NCI-H146 treated with DMSO at 0.1 percent for 48 hours (cell line): ENCODE data around the gene PJA1.

Source experiments
- DNase-seq: peaks from one replicate; lab custom pipeline; 2025; ENCODE audit not compliant: unreplicated experiment; lab: John Stamatoyannopoulos, UW

PJA1 gene, protein sequence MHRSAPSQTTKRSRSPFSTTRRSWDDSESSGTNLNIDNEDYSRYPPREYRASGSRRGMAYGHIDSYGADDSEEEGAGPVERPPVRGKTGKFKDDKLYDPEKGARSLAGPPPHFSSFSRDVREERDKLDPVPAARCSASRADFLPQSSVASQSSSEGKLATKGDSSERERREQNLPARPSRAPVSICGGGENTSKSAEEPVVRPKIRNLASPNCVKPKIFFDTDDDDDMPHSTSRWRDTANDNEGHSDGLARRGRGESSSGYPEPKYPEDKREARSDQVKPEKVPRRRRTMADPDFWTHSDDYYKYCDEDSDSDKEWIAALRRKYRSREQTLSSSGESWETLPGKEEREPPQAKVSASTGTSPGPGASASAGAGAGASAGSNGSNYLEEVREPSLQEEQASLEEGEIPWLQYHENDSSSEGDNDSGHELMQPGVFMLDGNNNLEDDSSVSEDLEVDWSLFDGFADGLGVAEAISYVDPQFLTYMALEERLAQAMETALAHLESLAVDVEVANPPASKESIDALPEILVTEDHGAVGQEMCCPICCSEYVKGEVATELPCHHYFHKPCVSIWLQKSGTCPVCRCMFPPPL

DNA sequence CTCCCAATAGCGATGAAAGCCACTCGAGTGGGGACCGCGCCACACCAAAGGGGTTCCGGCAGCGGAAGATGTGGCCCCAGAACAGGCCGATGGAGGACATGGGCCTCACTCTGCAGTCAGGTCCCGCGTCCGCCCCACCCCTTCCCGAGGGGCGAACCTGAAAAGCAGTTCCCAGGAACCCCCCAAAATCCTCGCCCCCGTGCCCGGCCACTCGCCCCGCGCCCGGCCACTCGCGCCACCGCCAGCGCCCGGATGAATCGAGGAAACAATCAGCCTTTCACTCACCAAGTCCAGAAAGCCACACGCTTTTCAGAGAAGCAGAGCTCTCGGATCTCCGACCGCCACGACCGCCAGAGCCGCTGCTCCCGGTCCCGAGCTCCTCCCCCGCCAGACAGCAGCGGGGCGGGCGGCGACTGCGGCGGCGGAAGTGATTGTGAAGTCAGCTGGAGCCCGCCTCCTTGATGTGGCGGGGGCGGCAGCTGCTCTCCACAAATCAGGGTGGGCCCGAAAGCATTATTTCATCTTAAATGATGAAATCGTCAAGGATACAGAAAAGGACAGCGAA is at the start of gene PJA1:
TSS of gene PJA1 (minus strand) at position 367 of the 565 bp plus-strand sequence. CDS start 2,380 bp downstream, outside the sequence.
- peak; percentile 70 for DNase-seq

DNA sequence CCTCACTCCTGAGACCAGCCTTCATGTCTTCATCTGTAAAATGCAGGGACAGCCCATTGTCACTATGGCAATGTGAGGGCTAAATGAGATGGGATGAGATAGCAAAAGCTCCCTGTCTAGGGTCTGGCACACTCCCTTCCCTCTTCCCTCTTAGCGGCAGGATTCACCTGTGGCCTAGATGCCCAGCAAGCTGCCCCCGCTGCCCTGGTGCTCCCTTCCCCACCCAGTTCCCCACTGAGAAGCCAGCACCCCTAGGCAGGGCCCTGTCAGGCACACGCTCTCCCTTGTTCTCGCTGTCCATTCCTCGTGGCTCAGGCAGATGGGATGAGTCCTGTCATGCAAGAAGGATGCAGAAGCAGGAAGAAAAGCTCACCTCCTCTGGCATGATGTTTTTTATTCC is 49.2 kb upstream of the PJA1 start:
- DNase-seq: no peak

DNA sequence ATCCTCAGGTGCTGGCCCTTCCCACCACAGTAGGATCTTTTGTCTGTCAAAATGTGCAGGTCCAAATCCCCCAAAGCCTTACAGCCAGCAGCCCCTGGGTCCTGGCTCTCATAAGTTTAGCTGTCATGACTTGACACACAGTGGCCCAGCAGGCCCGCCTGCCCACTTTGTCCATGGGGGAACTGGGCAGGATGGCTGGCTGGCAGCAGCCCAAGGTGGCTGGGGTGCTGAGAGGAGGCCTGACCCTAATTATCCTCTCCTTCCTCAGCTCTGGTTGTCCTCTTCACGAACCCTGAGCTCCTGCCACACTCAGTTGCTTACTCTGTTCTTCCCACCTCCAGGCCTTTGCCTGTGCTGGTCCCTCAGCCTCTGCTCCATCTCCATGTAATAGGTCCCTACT is 46.4 kb upstream of the PJA1 start:
- no peak for DNase-seq

DNA sequence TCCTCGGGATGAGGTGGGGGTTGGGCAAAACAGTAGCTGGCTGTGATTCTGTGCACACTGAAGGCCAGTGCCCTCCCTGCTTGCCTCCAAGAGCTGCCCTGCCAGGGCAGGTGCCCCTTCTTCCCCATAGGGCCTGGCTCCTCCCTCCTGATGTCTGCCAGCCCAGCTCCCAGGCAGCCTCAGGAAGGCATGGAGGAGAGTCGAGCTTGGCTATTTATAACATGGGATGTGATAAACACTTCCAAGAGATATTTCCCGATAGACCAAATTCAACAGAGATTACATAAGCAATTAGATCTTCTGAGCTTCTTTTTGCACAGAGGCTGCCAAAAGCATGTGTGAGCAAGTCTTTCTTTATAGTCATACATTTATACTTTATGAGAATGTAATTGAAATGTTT is 45.3 kb upstream of the PJA1 start:
- DNase-seq: no peak

DNA sequence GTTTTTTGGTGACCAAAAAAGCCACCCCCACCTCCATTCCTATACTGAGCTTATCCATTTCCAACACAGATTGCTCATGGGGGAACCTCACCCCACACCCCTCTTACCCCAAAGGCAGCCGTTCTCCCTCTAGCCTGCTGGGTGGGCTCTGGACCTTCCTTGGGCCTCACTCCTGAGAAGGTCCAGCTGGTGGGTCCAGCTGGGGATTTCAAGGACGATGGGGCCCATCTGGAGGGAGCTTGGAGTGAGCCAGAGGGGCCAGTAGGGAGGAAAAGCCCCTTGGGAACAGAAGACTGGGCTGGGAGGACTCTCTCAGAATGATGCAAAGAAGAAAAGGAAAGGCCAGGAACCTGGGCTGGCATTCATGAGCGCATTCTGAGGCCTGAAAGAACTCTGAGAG is 42.0 kb upstream of the PJA1 start:
- no peak for DNase-seq

DNA sequence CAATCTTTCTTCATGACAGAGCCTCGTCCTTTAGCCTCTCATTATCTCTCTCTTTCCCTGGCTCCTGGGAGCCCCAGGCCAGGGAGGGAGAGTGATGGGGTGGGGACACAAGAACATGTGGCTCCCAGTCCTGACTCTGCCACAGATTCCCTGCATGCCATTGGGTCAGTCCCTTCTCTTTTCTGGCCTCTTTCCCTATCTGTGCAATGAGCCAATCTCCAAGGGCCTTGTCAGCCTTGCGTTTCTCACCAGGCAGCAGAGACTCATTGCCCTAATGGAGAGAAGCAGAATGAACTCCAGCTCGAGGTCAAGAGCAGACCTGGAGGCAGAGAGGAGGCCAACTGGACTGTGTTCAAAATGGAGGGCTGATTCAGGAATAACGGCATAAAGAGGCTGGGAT is 38.4 kb upstream of the PJA1 start:
- DNase-seq: no peak

DNA sequence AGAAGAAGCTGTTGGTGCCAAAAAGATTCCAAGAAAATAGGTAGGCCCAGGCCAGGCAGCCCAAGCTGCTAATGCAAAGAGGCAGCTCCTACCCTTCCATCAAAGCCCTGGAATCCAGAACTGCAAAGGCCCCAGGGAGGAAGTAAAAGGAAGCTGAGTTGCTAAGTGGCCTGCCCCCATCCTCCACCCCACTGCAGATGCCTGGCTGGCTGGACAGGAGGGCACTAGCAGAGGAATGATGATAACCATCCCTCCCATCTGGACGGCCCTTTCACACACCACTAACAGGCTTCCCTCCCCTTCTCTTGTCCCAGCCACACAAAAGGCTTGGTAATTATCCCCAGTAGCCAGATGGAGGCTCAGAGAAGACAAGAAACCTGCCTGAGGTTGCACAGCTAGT is 32.4 kb upstream of the PJA1 start:
- DNase-seq: no peak

DNA sequence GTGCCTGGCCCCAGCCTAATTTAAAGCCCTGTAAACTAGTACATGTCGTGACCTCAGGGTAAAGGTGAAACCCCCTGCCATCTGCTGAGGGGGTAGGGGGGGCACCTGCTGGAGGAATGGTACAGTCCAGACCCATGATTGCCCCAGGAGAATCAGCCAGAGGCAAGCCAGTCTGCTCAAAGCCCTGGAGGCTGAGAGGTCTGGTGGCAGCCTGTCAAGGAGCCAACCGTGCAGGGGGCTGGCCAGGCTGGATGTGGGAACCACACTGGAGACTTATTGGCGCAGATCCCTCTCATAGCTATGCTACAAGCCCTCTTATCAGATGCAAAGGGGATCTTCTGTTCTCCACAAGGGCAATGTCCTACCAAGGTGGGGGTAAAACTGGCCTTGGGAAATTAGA is 31.4 kb upstream of the PJA1 start:
- DNase-seq: no peak

DNA sequence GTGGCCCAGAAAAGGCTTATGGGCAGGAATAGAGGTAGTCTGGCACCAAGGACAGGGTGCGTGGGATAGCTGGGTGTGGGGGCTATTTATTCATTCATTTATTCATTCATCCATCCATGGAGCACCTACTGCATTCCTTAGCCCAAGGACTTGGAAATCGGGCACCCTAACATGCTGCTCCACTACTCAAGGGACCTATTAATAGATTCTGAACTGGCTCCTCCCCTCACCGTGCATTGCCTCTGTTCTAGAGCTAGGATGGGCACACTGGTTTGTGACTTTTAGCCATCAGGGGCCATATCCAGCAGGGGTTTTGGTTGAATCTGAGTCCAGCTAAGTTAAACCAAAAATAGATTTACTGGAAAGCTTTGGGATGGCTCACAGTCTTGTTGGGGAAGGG is 30.6 kb upstream of the PJA1 start:
- no peak for DNase-seq

DNA sequence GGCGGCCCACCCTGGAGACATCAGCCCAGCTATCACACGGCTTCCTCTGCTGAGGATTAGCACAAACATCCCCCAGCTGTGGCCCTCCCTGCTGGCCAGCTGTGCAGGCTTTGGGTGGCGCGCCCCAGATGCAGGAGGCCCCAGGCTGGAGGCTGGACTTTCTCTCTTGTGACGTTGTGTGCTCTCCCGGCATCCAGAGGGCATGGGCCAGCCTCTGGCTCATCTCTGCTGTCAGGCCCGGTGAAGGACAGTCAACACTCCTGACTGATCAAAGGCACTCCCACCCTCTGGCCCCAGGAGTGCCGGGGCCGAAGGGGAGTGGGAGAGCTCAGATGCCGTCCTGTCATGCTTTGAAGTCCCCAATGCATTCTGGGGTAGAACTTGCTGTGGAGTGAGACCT is 29.9 kb upstream of the PJA1 start:
- DNase-seq: no peak

DNA sequence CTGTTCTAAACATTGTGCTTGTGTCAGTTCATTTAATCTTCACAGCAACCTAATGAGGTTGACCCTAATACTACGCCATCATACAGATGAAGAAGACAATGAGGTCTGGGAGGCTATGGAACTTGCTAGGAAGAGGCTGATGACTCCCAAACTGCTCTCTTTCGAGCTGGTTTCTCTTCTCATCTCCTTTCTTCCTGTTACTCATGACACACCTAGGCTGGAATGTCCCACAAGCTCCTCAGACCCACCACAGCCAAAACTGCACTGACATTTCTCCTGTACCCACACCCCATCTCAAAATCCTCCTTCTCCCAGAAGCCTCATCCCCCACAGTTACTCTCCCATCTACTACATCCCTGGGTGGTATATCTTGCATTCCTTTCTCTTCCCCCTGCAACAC is 27.4 kb upstream of the PJA1 start:
- no peak for DNase-seq

DNA sequence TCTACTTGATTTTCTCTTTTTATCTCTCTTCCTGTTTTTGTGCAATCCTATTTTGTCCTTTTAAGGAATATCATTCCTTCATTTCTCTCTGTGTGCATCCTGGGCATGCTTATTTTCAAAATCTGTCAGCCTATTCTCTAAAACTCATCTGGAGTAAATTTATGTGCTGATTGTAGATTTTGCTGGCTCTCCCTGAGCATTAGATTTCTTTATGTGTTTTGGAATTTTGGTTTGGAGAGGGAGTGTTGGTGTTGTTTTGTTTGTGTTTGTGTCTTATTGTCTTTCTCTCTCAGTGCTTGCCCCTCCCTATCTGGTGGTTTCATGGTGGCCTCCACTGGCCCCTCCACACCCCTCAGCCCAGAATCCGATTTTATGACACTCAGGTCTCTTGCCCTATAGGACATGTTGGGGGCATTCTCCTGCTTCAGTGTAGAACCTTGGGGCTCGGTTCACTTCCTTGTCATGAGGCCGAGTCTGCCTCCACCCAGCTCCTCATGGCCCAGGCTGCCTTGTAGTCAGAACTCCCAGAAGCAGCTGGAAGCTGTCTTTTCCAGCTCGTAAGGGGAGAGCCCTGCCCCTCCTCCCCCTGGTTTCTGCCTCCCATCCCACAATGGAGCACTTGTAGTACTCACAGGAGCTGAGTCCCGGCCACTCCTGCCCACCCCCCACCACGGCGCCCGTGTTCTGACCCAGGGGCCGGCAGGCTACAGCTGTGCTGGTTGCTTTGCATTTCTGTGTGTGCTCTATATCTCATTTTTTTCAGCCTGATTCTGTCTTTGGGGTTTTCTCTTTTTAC is 24.5 kb upstream of the PJA1 start:
- no peak for DNase-seq

DNA sequence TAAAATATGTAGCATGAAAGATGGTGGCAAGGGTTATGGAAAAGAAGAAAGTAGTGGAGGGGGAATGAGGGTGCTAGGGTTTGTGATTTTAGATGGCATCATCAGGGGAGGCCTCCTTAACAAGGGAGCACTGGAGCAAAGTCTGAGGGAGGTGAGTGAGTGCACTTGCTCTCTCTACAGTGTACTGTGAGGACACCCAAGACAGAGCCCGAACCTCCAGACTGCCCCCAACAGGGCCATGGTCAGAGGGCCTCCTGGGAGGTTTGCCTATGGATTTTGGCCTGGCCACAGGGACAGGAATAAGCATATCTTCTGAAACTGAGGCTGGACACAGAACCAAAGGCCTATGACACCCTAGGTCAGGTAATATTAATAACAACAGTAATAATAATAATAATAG is 21.4 kb upstream of the PJA1 start:
- no peak for DNase-seq

DNA sequence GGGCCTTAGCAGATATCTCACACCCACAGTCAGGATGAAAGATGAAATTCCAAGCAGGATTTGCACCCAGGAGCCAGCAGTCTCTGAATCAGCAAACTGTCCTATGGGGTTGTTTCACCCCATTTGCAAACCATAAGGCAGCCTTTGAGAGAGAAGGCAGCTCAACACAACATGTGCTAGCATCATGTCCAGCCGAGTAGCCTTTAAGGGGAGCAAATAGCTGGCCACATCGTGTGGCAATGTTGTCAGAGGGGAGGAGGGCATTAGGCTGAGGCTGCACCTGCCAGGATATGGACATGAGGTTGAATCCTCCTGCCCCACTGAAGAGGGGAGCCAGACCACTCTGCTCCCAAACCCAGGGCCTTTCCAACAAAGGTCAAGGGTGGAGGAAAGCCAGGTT is 20.6 kb upstream of the PJA1 start:
- no peak for DNase-seq

DNA sequence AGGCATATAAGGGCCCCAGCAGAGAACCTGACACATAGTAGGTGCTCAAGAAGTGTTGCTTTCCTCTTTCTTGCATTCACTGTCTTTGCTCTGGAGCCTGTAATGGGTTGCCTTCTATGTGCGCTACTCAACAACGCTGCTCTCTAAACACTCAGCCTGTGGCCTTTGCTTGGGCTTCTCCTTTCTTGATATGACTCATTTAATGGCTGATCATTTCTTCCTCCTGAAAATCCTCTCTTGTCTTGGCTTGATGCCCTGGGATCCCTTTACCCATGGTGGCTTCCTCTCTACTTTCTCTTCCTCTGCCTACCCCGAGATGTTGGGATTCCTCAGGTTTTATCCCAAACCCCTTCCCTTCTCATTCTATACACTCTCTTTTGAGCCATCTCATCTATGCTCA is 19.9 kb upstream of the PJA1 start:
- no peak for DNase-seq

DNA sequence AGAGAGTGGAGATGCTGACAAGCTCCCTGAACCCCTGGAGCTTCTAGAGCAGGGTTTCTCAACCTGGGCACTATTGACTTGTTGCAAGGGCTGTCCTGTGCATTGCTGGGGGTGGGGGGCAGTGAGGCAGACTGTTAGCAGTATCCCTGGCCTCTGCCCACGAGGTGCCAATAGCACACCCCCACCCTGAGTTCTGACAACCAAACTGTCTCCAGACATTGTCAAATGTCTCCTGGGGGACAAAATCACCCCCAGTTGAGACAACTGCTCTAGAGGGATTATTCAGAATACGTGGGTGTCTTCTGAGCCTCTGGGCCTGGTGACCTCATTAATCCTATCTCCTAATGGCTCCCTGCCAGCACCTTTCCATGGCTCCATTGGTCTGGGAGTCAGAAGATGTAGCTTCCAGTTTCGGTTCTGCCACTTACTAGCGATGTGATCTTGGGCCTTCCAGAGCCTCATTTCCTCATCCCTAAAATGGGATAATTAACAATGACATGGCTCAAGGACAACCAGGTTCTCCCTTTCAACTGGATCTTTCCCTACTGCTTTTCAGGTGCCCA is 17.6 kb upstream of the PJA1 start:
- DNase-seq: no peak

DNA sequence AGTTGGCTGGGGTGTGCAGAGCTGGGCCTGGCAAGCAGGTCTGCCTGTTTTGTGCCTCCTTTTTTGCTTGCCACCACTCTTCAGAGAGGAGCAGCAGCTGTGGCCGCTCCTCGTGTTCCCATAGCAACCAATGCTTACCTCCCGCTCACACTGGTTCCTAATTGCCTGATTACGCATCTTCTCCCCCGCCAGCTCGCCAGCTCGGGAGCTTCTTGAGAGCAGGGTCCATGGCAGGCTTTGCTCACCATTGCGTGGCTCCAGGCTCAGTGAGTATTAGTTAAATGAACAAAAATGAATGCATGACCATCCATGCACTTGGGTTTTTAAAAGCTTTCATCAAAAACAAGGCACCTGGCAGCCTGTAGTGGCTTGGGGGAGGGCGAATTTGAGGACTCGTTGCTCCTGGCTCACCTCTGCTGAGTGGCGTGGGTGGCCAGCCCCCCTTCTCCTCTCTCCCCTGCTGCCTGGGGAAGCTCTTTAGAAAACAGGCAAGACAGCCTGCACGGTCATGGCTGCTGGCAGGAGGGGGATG is 14.2 kb upstream of the PJA1 start:
- peak; percentile 82 for DNase-seq

DNA sequence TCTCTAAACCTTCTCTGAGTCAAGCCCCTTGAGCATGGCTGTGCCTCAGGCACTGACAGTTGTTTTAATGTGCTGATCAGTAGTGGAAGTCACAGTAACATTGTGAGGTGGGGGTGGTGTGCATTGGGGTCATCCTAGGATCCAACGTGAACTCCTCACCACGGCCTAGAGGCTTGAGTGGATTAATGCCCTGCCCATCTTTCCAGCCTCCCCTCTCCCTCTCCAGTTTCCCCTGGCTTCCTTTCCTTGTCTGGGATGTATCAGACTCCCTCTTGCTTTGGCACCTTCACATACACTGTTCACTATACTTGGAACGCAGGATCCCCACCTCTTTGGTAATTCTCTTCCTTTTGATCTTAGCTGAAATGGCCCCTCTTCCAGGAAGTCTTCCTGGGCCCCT is 13.3 kb upstream of the PJA1 start:
- no peak for DNase-seq

DNA sequence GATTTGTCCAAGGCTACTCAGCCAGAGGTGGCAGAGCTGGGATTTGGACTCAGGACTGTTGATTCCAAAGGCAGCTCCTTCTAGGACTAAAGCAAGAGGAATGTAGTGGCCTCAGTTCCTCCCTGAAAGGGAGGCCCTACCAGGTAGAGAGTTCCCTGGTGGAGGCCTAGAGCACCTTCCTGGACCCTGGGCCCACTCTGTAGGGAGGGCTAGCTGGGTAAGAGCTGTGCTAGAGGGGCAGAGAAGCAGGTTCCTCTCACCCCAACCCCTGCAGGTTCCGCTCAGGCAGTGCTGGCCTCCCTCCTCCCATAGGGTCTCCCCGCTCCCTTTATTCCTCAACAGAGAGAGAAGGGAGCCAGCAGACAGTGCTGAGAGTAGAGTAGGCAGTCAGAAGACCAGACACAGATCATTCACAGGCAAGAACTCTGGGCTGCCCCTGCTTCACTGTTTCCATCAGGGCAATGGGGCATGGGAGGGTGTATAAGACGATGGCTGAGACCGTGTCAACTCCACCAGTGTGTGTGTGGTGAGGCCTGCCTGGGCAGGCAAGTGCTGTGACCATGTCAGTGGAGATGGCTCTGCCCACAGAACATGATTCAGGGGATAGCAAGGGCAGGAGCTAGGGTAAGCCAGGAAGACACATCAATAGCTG is 12.4 kb upstream of the PJA1 start:
- no peak for DNase-seq

DNA sequence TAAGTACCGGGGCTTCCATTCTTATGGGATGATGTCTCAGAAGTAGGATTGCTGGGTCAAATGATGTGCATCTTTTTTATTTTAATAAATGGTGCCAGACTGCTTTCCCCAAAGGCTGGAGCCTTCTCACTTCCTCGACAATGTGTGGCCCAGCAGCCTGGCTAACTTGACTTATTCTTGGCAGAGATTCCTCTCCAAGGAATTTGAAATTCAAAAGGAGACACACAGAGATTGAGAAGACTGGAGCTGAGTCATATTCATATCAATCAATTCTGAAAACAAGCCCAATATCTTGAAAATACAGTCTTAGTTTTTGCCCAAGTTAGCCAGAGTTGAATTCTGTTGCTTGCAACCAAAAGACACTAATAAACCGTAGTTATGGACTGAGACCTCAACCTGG is 10.8 kb upstream of the PJA1 start:
- no peak for DNase-seq

DNA sequence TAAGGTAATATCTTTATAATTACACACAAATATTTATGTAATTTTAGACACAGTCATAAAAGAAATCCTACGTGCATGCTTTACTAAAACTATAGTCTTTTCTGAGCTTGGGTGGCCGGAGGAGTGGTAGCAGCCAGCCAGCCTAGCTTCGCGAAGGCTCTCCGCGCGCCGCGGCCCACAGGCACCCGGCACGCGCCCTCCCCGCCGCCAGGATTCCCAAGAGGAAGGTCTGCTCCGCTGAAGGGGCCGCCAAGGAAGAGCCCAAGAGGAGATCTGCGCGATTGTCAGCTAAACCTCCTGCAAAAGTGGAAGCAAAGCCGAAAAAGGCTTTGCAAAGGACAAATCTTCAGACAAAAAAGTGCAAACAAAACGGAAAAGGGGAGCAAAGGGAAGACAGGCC is 8.7 kb upstream of the PJA1 start:
- DNase-seq: no peak
